Measurements from ENCODE around the gene SRD5A1. TPM values are rescaled to one million over a fixed set of nuclear protein-coding genes. Genes with fewer than 3 reads are reported as not detected.

SRD5A1 gene
- total RNA-seq, 4 donors from 2014 or later = 0.29 to 71.2 (median 10.1) TPM

DNA sequence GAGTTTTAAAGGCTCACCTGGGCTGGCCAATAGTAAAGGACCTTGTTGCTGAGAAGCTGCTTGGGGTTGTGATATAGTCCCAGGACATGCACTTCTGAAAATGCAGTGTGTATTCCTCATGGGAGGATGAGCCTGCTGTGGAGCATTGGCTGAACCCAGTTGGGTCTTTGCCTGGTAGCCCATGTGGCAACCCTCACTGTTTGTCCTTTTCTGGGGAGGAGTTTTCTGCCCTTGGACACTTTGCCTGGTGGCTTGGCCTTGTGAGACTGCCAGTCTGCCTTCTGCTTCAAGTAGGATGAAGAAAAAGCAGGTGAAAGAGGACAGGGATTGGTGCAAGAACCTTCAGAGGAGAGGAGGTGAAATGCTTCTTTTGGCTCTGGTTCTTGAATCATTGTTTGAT, 84.0 kb downstream of the SRD5A1 start:
- no peaks in the 10 kb centered on the region for H3K27me3 ChIP-seq
- H3K27ac ChIP-seq = no peak overlapping the region
- H3K36me3 ChIP-seq = no peaks in the 10 kb centered on the region
- H3K4me3 ChIP-seq = no peak overlapping the region
- intact Hi-C loops (cut with DNase I; ENCODE audit: low total_unique reads) = no loop called here
- no peak for DNase-seq
- TF ChIP-seq, protein P1, sequence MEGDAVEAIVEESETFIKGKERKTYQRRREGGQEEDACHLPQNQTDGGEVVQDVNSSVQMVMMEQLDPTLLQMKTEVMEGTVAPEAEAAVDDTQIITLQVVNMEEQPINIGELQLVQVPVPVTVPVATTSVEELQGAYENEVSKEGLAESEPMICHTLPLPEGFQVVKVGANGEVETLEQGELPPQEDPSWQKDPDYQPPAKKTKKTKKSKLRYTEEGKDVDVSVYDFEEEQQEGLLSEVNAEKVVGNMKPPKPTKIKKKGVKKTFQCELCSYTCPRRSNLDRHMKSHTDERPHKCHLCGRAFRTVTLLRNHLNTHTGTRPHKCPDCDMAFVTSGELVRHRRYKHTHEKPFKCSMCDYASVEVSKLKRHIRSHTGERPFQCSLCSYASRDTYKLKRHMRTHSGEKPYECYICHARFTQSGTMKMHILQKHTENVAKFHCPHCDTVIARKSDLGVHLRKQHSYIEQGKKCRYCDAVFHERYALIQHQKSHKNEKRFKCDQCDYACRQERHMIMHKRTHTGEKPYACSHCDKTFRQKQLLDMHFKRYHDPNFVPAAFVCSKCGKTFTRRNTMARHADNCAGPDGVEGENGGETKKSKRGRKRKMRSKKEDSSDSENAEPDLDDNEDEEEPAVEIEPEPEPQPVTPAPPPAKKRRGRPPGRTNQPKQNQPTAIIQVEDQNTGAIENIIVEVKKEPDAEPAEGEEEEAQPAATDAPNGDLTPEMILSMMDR (IDR thresholded peaks at IDR 0.05) = no peak
- TF ChIP-seq POLR2A (IDR thresholded peaks at IDR 0.05) = no peak
- peaks cover 11 to 13% of the 10 kb centered on the region in 2 donors for H3K4me1 ChIP-seq
- H3K9me3 ChIP-seq = no peaks in the 10 kb centered on the region

DNA sequence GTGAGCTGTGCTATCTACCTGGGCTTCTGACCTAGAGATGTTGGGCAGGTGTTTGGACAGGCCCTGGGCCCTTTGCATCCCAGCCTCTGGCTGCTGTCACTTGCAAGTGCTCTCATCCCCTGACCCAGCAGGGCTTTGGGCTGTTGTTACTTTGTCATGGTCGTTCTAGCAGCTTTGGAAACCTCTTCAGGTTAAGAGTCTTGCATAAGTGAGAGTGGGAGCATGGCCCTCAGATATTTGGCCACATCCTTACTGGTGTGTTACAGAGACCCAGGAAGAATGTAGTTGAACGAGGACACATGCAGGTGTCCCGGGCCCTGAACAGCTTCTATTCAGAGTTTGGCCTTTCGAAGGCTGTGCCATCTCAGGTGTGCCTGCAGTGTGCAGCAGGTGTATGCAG, 84.4 kb downstream of the SRD5A1 start:
- no peak for TF ChIP-seq POLR2A (IDR thresholded peaks at IDR 0.05)
- TF ChIP-seq, protein P1 (IDR thresholded peaks at IDR 0.05) = no peak
- peak in 1 of 2 donors; percentile 7 for DNase-seq
- Histone ChIP-seq H3K27me3 (no peaks in the 10 kb centered on the region), H3K4me3 (no peak overlapping the region), H3K9me3 (no peaks in the 10 kb centered on the region), H3K27ac (no peak overlapping the region), H3K36me3 (no peaks in the 10 kb centered on the region), H3K4me1 (peaks cover 11 to 16% of the 10 kb centered on the region in 2 donors)
- intact Hi-C loops (cut with DNase I; ENCODE audit: low total_unique reads) = no loop called here

DNA sequence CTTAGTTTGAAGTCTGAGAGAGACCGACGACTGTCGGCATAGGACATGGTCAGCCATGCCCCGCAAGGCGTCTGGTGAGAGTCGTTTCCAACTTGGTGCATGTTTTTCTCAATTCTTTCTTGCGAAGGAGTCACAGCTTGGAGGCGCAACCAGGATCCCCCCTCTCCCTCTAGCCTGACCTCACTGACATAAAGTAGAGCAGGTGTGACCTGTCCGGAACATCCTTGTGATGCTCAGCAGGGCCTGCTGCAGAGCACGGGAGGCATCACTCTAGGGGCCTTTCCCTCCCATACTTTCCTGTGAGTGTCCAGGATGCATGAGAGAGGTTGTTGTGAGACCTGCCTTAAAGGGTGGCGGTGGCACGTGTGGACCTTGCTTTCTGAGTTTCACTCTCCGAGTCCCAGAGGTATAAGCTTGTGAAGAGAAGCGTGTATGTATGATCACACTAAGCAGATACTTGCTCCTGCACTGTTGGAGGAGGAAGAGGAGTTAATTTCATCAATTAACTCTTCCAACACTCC, 85.0 kb downstream of the SRD5A1 start:
- Histone ChIP-seq H3K4me3 (no peak overlapping the region), H3K9me3 (no peaks in the 10 kb centered on the region)
- TF ChIP-seq, protein P1 (IDR thresholded peaks at IDR 0.05) = no peak
- no peak for TF ChIP-seq POLR2A (IDR thresholded peaks at IDR 0.05)

DNA sequence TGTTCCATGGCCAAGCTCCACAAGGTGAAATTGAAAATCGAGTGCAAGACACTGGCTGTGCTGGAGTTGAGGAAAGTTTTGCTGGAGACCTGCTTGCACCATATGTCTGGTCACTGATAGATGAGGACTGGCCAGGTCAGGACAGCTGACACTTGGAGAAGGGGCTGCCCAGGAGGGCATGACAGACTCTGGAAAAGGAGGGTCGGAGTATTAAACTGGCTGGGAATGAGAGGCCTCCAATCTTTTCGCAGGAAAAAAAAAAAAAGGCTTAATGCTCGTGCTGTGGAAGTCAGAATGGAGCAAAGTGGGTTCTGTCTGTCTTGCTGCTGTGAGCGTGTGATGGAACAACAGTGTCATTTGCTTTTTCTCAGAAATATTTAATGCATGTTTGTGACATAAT, 85.5 kb downstream of the SRD5A1 start:
- intact Hi-C loops (cut with DNase I; ENCODE audit: low total_unique reads) = no loop called here

More for the DNA sequence above, 85.0 kb downstream of the SRD5A1 start:
- Histone ChIP-seq H3K36me3 (no peaks in the 10 kb centered on the region), H3K27me3 (no peaks in the 10 kb centered on the region), H3K4me1 (peaks cover 11 to 21% of the 10 kb centered on the region in 2 donors), H3K27ac (no peak overlapping the region)
- peak in 1 of 2 donors; percentile 6 for DNase-seq
- intact Hi-C loops (cut with DNase I; ENCODE audit: low total_unique reads) = no loop called here

DNA sequence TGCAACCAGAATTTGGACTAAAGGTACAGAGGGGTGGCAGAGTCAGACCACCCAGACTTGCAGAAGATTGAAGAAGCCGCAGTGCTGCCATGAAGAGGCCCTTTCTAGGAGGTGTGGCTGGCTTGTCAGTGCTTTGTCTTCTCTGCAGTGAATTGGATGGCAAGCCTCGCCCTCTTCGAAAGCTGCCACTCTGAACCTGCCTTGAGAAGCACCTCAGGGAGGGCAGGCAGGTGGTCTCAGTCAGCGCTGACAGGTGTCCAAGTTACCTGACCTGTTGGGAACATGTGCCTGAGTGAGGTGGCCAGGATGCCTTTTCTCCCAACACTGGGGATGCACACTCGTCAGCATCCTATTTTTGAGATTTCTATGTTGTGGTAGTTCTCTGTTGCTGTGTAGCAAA, 86.2 kb downstream of the SRD5A1 start:
- intact Hi-C loops (cut with DNase I; ENCODE audit: low total_unique reads) = no loop called here

More for the DNA sequence above, 85.5 kb downstream of the SRD5A1 start:
- H3K27ac ChIP-seq = no peak overlapping the region
- DNase-seq = no peak
- no peak for TF ChIP-seq POLR2A (IDR thresholded peaks at IDR 0.05)
- TF ChIP-seq, protein P1 (IDR thresholded peaks at IDR 0.05) = no peak
- H3K4me3 ChIP-seq = no peak overlapping the region
- H3K4me1 ChIP-seq = peaks cover 13 to 21% of the 10 kb centered on the region in 2 donors
- H3K27me3 ChIP-seq = no peaks in the 10 kb centered on the region
- no peaks in the 10 kb centered on the region for H3K36me3 ChIP-seq
- H3K9me3 ChIP-seq = no peaks in the 10 kb centered on the region

More for the DNA sequence above, 86.2 kb downstream of the SRD5A1 start:
- TF ChIP-seq, protein P1 (IDR thresholded peaks at IDR 0.05) = no peak
- no peak for TF ChIP-seq POLR2A (IDR thresholded peaks at IDR 0.05)
- Histone ChIP-seq H3K27ac (no peak overlapping the region), H3K36me3 (no peaks in the 10 kb centered on the region), H3K27me3 (no peaks in the 10 kb centered on the region), H3K4me1 (peaks cover 18 to 21% of the 10 kb centered on the region in 2 donors), H3K9me3 (no peaks in the 10 kb centered on the region), H3K4me3 (no peak overlapping the region)
- peak in 1 of 2 donors; percentile 6 for DNase-seq

Measured in uterus (tissue), 4 donors.